HG03159 (cell line): Measurements from ENCODE around the gene SF3A2.

ENCODE experiments used
- ATAC-seq: cut with Tn5 transposase; IDR thresholded peaks from one replicate; pipeline ENCODE4 v1.9.1; 2021; ENCODE audit warnings: mild to moderate bottlenecking, moderate library complexity; ENCODE audit not compliant: unreplicated experiment

The SF3A2 gene

DNA sequence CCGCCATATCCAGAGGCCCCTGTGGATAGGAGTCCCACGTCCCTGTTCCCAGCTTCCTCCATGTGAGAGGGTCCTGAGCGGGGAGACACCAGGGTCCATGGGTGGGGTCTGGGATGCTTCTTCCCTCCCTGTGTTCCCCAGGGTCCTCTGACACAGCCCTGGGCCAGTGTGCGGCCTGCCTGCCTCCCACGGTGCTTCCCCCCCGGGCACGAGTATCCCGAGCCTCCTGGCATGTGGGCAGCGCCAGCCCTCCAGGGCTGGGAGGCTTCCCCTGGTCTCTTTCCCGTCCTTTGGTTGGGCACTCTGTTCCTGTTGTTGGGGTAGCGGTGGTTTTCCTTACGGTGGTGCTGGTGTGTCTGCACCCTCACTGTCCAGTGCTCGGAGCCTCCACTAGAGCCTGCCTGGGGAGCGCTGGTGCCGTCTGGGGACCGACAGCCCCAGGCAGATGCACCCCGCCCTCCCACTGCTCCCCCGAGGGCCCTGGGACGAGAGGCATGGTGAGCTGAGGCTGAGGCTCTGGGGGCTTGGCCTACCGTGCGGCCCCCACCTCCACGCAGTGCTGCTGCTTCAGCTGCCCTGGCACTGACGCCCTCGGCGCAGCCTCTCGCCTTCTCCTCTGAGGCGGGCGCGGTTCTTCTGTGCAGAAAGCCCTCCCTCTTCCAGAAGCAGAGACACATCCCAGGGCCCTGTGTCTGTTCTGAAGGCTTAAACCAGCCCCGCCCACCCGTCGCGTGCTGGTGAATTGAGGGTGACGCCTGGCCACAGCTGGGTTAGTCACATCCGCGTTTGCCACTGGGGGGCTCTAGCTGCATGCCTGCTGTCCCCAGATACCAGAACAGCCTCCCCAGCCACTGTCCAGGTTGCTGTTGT, 28.4 kb upstream of the SF3A2 start:
- no peak for ATAC-seq

DNA sequence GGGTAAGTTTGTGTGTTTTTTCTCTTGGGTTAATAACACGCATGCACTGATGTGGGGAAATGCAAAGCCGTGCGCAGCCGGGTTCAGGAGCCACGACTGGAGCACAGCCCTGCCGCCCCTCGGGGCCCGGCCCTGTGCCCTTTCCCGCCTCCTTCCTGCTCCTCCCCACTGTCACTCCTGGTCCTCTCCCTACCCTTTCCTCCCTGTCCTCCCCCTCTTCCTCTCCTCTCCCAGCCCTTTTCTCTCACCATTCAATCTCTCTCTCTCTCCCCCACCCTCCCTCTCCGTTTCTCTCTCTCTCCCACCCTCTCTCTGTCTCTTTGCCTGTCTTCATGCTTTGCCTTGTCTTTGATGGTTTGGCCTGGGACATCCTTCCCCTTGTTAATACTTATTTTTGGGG, 27.6 kb upstream of the SF3A2 start:
- no peak for ATAC-seq

- ATAC-seq = no peak
Observed at GRCh38 chr19:2209408-2209807, 27.2 kb upstream of the SF3A2 start.

DNA sequence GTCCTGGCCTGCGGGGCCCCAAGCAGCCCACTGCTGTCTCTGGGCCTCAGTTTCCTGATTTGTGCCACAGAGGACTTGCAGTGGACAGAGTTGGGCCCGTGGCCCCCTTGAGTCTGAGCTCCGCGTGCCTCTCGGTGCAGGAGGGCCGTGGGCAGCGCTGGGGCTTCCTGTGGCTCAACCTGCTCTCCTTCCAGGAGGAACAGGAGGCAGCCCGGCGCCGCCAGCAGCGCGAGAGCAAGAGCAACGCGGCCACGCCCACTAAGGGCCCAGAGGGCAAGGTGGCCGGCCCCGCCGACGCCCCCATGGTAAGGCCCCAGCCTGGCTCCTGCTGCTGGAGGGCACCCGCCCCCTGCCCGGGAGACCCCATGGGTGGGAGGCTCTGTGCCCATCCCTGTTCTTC, 26.4 kb upstream of the SF3A2 start:
- ATAC-seq = no peak

- ATAC-seq = no peak
Observed at GRCh38 chr19:2210987-2211740, 25.5 kb upstream of the SF3A2 start.

DNA sequence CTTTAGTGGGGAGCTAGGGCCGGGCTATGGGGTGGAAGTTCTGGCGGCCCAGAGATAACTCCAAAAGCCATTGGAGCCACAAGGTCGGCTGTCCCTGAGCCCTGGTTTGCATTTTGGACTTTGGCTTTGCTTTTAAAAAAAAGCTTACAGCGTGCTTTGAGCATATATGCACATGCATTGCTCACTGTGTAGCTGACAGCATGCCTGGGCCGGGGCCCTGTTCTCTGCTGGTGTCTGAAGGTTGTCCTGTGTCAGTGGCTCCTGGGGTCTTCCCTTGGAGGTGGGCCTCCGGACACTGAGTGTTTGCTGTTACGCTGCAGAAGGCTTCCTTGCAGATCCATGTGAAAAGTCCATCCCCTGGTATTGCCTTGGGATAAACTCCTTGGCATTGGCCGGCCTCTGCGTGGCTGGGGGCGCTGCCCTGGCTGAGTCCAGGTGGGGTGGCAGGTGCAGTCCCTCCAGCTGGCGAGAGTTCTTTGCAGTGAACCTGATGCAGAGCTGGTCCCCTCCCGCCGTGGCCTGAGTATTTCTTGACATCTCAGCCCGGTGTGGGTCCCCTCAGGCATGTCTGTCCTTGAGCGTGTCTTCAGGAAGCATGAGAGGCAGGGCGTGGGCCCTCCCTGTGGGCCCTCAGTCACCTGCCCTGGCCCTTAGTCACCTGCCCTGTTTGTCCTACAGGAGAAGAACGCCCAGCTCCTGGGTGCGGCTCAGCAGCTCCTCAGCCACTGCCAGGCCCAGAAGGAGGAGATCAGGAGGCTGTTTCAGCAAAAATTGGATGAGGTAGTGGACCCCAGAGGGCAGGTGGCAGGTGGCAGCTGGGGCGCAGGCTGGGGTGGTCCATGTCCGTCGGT, 23.5 kb upstream of the SF3A2 start:
- no peak for ATAC-seq

- ATAC-seq = no peak
Observed at GRCh38 chr19:2213799-2214198, 22.8 kb upstream of the SF3A2 start.

GRCh38 chr19:2214251-2214650, 22.4 kb upstream of the SF3A2 start:
- no peak for ATAC-seq

GRCh38 chr19:2215281-2215751, 21.3 kb upstream of the SF3A2 start:
- no peak for ATAC-seq

DNA sequence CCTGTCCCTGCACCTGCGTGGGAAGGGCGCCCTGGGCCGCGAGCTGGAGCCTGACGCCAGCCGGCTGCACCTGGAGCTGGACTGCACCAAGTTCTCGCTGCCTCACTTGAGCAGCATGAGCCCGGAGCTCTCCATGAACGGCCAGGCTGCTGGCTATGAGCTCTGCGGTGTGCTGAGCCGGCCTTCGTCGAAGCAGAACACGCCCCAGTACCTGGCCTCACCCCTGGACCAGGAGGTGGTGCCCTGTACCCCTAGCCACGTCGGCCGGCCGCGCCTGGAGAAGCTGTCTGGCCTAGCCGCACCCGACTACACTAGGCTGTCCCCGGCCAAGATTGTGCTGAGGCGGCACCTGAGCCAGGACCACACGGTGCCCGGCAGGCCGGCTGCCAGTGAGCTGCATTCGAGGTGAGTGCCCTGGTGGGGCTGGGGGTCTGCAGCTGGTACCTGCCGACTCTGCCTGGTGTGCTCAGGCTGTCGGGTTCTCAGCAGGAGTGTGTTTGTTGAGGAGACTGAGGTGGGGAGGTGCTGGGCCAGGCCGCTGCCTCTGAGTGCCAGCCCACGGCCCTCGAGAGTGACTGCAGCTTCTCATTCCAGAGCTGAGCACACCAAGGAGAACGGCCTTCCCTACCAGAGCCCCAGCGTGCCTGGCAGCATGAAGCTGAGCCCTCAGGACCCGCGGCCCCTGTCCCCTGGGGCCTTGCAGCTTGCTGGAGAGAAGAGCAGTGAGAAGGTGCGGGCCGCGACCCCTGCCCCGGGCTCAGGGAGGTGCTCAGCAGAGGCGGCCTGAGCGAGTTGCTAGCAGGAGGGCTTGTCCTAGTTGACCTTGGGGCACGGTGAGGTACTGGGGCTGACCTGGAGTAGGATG, 20.0 kb upstream of the SF3A2 start:
- no peak for ATAC-seq

DNA sequence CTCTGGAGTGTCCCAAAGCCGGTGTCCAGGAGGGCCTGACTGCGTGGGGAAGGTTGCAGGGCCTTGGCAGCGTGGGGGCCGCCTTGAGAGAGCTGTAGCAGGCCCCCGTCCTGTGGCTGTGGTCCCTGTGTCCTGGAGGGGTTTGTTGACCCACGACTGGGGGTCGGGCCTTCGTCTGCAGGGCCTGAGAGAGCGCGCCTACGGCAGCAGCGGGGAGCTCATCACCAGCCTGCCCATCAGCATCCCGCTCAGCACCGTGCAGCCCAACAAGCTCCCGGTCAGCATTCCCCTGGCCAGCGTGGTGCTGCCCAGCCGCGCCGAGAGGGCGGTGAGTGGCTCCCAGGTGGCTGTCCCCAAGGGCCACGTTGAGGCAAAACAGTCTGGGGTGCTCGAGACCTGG, 19.0 kb upstream of the SF3A2 start:
- ATAC-seq = no peak

- no peak for ATAC-seq
Observed at GRCh38 chr19:2219726-2220125, 16.9 kb upstream of the SF3A2 start.

- ATAC-seq = no peak
Observed at GRCh38 chr19:2221250-2221831, 15.3 kb upstream of the SF3A2 start.

GRCh38 chr19:2221918-2222317, 14.7 kb upstream of the SF3A2 start:
- ATAC-seq = no peak

GRCh38 chr19:2223391-2223790, 13.2 kb upstream of the SF3A2 start:
- no peak for ATAC-seq

DNA sequence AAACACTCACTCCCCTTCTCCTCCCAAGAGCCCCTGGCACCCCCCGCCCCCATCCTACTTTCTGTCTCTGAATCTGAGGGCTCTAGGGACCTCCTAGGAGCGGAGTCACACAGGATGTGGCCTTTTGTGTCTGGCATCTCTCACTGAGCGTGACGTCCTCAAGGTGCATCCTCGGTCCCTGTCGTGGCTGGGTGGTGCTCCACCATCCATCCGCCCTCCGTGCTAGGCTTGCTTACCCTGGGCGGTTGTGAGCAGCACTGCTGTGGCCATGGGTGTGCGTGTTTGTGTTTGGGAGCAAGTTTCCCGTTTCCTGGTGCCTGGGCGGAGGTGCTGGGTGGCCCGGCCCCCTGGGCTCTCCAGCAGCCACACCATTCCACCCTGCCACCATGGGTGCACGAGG, 12.7 kb upstream of the SF3A2 start:
- no peak for ATAC-seq

DNA sequence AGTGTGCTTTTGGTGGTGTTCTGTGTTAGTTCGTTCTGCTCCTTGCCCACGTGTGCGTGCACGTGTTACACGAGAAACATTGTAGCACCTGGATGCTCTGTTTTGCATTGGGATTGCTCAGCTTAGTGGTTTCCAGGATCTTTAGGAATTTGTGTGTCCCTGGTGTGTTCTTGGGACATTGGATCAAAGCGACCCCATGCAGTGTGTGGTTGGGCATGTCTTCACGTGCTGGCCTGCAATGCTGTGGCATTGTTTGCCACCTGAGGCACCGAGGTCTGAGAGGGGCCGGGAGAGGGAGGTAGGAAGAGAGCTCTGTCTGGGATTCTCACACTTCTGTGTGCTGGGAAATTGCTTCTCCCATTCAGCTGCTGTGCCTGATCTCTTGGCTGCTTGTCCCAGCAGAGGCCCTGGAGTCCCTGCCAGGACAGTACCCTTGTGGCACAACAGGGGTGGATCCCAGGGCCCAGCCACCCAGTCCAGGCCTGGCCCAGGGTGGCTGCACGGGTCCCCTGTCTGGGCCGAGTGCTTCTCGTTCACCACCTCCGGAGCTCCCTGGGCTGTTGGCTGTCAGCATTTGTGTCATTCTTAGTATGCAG, 11.8 kb upstream of the SF3A2 start:
- ATAC-seq = no peak

DNA sequence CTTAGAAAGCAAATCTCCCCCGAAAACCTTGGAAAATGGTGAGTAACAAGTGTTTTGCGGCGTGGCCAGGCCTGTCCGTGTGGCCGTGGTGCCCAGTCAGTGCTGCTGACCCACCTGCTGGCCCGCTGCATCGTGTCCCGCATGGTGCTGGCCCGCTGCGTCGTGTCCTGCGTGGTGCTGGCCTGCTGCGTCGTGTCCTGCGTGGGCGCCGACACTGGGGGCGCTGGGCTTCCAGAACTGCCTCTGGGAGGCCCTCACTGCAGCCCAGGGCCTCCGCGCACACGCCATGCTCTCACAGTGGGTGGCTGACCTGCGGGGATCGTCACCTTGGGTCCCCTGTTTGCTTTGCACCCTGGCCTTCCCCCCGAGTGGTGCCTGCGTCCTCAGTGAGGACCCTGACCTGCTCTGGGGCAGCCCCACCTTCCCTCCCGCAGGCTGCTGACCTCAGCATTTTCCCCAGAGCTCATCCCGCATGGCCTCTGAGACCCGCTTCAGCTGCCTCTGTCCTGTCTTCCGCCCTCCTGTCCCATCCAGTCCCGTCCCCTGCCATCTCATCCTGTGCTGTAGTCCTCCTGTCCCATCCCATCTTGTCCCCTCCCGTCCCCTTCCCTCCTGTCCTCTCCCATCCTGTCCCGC, 11.1 kb upstream of the SF3A2 start:
- no peak for ATAC-seq
